Osteocyte (in vitro differentiated cells): ENCODE data around the gene RBM12. TPM values are rescaled to one million over a fixed set of nuclear protein-coding genes. Genes with fewer than 3 reads are reported as not detected.

ENCODE experiments used
- DNase-seq: peaks from one replicate; pipeline ENCODE4 v3.0.0; 2021; ENCODE audit warnings: mixed read lengths; ENCODE audit not compliant: unreplicated experiment; ENCODE audit errors: extremely low spot score
- H3K27ac Mint-ChIP-seq: one replicate; pipeline ENCODE4 v1.8.0; 2021; ENCODE audit warnings: mild to moderate bottlenecking, mixed read lengths; ENCODE audit not compliant: unreplicated experiment
- H3K27me3 Mint-ChIP-seq: one replicate; pipeline ENCODE4 v1.8.0; 2021; ENCODE audit warnings: mixed read lengths; ENCODE audit not compliant: unreplicated experiment
- H3K36me3 Mint-ChIP-seq: one replicate; pipeline ENCODE4 v1.8.0; 2021; ENCODE audit warnings: mixed read lengths; ENCODE audit not compliant: unreplicated experiment
- H3K4me1 Mint-ChIP-seq: one replicate; pipeline ENCODE4 v1.8.0; 2021; ENCODE audit warnings: mixed read lengths; ENCODE audit not compliant: unreplicated experiment
- H3K4me3 Mint-ChIP-seq: one replicate; pipeline ENCODE4 v1.8.0; 2021; ENCODE audit warnings: mild to moderate bottlenecking, moderate library complexity, mixed read lengths; ENCODE audit not compliant: unreplicated experiment
- H3K9me3 Mint-ChIP-seq: one replicate; pipeline ENCODE4 v1.8.0; 2021; ENCODE audit warnings: mixed read lengths; ENCODE audit not compliant: unreplicated experiment
- total RNA-seq: library from RNA; stranded (reverse); gene quantifications from 2 replicates; pipeline ENCODE4 v1.2.1, GENCODE V29; 2021
- TF ChIP-seq, protein P1 (sequence below): fragments of 200-600 bp; sonication (generic); IDR thresholded peaks from 2 replicates; pipeline ENCODE4 v1.5.0; 2021; ENCODE audit warnings: antibody characterized with exemption, mild to moderate bottlenecking, moderate library complexity

Gene RBM12
- total RNA-seq, 1 donor from 2014 or later: 97.3 TPM

DNA sequence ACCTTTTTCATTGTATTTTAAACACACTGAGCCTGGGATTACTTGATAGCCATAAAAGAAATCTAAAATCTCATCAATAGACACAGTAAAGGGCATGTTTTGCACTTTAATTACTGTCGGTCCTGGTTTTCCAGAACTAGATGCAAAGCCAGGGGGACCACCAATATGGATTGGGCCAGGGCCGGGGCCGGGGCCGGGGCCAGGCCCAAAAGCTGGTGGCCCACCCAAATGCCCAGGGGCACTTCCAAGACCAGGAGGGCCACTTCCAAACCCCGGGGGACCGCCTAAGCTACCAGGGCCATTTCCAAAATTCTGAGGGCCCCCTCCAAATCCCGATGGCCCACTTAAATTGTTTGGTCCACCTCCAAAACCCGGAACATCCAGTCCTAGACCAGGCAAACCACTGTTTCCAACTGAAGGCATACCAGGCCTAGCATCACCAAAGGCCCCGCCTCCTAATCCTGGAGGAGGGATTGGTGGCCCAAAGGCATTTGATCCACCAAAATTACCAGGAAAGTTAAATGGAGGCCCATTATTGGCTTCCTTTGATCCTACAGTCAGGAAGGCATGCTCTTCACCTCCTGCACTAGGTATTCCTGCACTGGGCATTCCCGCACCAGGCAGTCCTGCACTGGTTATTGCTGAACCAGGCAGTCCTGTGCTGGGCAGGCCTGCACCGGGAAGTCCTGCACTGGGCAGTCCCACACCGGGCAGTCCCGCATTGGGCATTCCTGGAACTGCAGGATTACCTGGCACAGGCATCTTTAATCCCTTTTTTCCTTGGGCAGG lies 11.9 kb downstream of the RBM12 start:
- Mint-ChIP-seq H3K4me3 (no peak overlapping the region), H3K27me3 (no peaks in the 10 kb centered on the region), H3K36me3 (peaks cover 8% of the 10 kb centered on the region), H3K27ac (no peak overlapping the region), H3K4me1 (peaks cover 14% of the 10 kb centered on the region), H3K9me3 (no peaks in the 10 kb centered on the region)
- no peak for DNase-seq
- TF ChIP-seq, protein P1, sequence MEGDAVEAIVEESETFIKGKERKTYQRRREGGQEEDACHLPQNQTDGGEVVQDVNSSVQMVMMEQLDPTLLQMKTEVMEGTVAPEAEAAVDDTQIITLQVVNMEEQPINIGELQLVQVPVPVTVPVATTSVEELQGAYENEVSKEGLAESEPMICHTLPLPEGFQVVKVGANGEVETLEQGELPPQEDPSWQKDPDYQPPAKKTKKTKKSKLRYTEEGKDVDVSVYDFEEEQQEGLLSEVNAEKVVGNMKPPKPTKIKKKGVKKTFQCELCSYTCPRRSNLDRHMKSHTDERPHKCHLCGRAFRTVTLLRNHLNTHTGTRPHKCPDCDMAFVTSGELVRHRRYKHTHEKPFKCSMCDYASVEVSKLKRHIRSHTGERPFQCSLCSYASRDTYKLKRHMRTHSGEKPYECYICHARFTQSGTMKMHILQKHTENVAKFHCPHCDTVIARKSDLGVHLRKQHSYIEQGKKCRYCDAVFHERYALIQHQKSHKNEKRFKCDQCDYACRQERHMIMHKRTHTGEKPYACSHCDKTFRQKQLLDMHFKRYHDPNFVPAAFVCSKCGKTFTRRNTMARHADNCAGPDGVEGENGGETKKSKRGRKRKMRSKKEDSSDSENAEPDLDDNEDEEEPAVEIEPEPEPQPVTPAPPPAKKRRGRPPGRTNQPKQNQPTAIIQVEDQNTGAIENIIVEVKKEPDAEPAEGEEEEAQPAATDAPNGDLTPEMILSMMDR: no peak

DNA sequence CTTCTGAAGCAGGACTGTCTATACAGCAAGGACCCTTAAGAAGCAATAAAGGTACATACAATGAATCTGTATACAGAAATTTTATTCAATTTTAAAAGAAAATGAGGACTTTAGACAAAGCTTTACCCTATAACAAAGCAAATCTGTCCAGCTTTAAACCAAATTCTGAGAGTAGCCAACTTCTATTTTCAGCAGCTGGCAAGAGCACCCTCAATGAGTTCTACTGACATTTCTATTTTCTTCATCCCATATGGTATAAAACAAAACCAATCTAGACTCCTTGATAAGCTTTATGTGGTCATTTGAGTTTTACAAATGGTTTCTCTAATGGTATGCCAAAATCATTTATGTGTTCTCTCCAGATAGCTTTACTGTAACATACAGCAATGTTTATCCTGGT lies 12.7 kb downstream of the RBM12 start:
- DNase-seq: no peak
- TF ChIP-seq, protein P1: no peak

DNA sequence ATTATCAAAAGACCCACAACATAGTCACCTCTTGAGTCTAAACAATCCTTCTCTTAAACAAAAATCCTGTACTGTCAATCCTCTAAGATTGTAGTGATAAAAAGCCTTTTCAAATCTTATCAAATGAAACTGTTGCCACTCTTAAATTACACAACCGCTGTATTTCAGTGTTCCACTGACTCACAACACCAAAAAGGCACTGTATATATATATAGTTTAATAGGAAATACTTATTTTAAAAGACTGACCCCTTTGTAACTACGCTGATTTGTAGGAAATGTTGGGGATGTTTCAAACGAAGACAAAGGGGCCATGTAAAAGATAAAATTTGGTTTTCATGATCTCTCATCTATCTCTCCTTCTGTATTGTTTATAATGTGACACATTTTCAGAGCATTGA lies 14.1 kb downstream of the RBM12 start:
- no peak for DNase-seq
- H3K9me3 Mint-ChIP-seq: no peaks in the 10 kb centered on the region
- no peaks in the 10 kb centered on the region for H3K27me3 Mint-ChIP-seq
- no peak overlapping the region for H3K4me3 Mint-ChIP-seq
- H3K4me1 Mint-ChIP-seq: peaks cover 7% of the 10 kb centered on the region
- H3K27ac Mint-ChIP-seq: no peak overlapping the region
- peaks cover 7% of the 10 kb centered on the region for H3K36me3 Mint-ChIP-seq
- TF ChIP-seq, protein P1: no peak

More for the DNA sequence above, 12.7 kb downstream of the RBM12 start:
- Mint-ChIP-seq H3K4me3 (no peak overlapping the region), H3K27me3 (no peaks in the 10 kb centered on the region), H3K9me3 (no peaks in the 10 kb centered on the region), H3K4me1 (peaks cover 9% of the 10 kb centered on the region), H3K36me3 (peaks cover 7% of the 10 kb centered on the region), H3K27ac (no peak overlapping the region)

DNA sequence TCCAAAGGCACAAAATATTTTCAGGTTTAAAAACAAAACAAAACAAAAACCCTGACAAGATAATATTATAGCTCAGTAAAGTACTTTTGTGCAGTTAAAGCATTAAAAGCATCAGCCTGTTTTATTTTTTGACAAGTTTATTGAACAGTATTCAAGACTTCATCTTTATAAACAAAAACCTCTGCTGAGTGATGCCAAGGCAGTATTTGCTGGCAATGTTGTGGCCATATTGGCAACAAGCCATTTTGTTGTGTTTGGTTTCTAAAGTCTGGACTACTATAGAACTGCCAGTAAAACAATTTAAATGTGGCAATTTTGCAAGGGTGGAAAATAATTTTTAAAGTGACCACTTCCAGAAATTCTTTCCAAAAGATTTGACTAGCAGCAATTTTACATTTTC lies 15.9 kb downstream of the RBM12 start:
- DNase-seq: no peak
- TF ChIP-seq, protein P1: no peak
- peaks cover 7% of the 10 kb centered on the region for H3K4me1 Mint-ChIP-seq
- H3K36me3 Mint-ChIP-seq: peaks cover 9% of the 10 kb centered on the region
- no peak overlapping the region for H3K4me3 Mint-ChIP-seq
- no peaks in the 10 kb centered on the region for H3K9me3 Mint-ChIP-seq
- H3K27ac Mint-ChIP-seq: no peak overlapping the region
- H3K27me3 Mint-ChIP-seq: no peaks in the 10 kb centered on the region

DNA sequence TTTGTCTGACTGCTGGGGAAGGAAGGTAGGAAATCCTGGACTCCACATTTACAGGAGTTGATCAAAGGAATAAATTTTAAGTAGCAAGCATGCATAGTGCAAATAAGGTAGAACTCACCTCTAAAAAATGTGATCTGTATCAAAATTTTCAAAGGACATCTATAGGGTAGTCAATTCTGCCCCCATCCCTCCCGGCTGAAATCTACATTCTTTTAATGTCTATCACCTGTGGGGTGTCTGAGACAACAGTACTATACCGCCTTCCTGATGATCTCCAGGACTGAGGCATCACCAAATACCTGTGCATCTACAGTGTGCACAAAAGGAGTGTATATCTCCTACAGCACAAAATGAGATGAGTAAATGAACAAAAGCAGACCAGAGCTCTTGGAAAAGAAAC lies 19.9 kb downstream of the RBM12 start:
- Mint-ChIP-seq H3K4me1 (peaks cover 7% of the 10 kb centered on the region), H3K27ac (no peak overlapping the region), H3K4me3 (no peak overlapping the region), H3K27me3 (no peaks in the 10 kb centered on the region), H3K9me3 (no peaks in the 10 kb centered on the region), H3K36me3 (peaks cover 9% of the 10 kb centered on the region)
- TF ChIP-seq, protein P1: no peak
- DNase-seq: no peak
